GM10248 (cell line): ENCODE data around the gene GRID1.

ENCODE experiments used
- CTCF ChIA-PET: fragments of 300-600 bp; sonication (Branson Sonifier 250); formaldehyde crosslinking; extraction: SDS; loops from one replicate; lab custom pipeline; 2021; ENCODE audit warnings: antibody characterized with exemption; lab: Yijun Ruan, JAX
- POLR2A ChIA-PET: fragments of 350-650 bp; sonication (Branson Sonifier 250); formaldehyde crosslinking; extraction: SDS; loops from one replicate; lab custom pipeline; 2020; ENCODE audit warnings: antibody characterized with exemption; lab: Yijun Ruan, JAX
- DNase-seq: peaks from one replicate; pipeline ENCODE4 v3.0.0; 2012; ENCODE audit errors: extremely low spot score
- TF ChIP-seq, protein P1 (sequence below): IDR thresholded peaks from 2 replicates; pipeline ENCODE4 v1.5.1; 2012; ENCODE audit warnings: mild to moderate bottlenecking, low read depth; ENCODE audit errors: extremely low read depth, missing control alignments, control extremely low read depth

The GRID1 gene

DNA sequence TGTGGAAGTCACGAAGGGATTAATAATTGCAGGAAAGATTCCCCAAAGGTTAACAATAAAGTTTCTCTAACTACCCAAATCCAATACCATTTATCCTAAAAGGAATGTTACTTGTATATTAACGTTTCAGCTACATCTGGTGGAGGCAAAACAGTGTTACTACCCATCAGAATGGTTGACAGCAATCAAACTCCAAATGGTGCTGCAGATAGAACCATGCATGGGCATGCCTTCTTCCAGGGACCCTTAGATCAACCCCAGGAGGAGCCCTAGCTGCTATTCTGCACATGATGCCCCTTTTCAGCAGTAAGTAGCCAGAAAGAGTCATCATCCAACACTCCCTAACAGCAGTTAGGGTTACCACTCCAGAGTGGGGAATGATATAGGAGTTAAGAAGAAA lies 336.3 kb downstream of the GRID1 start:
- ChIA-PET POLR2A (no interaction called here), CTCF (no interaction called here)
- DNase-seq: no peak
- TF ChIP-seq, protein P1, sequence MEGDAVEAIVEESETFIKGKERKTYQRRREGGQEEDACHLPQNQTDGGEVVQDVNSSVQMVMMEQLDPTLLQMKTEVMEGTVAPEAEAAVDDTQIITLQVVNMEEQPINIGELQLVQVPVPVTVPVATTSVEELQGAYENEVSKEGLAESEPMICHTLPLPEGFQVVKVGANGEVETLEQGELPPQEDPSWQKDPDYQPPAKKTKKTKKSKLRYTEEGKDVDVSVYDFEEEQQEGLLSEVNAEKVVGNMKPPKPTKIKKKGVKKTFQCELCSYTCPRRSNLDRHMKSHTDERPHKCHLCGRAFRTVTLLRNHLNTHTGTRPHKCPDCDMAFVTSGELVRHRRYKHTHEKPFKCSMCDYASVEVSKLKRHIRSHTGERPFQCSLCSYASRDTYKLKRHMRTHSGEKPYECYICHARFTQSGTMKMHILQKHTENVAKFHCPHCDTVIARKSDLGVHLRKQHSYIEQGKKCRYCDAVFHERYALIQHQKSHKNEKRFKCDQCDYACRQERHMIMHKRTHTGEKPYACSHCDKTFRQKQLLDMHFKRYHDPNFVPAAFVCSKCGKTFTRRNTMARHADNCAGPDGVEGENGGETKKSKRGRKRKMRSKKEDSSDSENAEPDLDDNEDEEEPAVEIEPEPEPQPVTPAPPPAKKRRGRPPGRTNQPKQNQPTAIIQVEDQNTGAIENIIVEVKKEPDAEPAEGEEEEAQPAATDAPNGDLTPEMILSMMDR: no peak

DNA sequence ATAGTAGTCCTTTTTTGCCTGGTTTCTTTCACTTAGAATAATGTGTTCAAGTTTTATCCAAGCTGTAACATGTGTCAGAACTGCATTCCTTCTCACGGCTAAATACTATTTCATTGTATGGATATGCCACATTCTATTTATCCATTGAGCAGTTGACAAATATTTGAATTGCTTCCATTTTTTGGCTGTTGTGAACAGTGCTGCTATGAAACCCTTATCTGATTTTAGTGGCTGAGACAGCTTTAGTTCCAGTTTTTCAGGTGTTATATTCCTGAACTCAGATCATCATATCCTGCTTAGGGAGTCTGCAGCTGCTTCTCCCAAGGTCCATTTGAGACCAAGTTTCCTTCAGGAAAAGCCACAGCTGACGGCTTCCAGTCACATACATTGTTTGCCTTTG lies 339.2 kb downstream of the GRID1 start:
- ChIA-PET POLR2A (no interaction called here), CTCF (interaction anchor here (2.7 kb wide), 2 partner anchors 8 to 11 kb away, joined by 9 to 12 read pairs; no protein-coding TSS in a partner anchor)
- no peak for DNase-seq
- TF ChIP-seq, protein P1: no peak

DNA sequence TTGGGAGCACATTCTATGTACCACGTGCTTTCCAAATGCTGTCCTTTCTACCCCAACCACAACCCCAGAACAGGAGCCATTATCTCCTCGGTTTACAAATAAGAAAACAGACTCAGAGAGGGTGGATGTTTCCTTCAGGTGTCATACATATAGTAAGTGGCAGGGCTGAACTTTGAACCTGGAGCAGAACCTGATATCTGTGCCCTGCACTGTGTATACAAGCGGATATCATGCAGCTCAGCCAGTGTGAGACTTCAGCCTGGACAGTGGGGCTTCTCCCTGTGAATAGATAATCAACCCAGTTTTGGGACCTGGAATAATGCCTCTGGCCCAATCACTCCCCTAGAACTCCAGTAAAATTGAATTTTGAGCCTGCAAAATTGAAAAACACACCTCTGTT lies 341.1 kb downstream of the GRID1 start:
- POLR2A ChIA-PET: no interaction called here
- CTCF ChIA-PET: no interaction called here
- DNase-seq: no peak
- TF ChIP-seq, protein P1: no peak

DNA sequence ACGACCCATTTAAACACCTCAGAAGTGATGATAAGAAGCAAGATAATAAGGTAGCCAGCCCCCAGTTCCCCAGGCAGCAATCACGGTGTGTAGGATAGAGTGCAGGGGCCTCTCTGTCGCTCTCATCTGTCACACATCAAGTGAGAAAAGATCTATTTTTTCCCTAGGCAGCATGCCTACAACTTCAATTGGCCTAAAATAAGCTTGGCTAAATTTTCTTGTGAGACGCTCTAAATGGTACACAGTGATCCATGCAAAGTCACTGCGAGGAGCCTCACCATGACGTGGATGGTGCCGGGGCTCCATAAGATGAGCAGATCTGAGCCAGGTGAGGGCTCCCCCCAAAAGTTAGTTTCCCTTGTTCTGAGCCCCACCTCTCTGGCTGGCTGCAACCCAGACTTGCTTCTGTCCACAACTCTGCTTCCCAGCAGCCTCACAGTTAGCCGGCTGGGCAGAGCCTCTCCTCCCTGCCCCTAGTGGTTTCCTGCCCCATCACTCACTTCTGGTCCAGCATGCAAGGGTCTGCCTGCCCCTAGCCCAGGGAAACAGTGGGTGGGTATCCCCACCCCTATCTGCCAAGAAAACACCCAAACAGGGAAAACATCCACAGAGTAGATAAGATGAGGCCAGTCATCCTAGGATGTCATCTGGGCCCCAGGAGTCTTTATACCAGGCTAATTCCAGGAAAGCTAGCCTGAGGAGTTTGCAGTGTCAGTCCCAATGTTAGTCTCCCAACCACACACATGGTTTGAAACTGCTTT lies 342.1 kb downstream of the GRID1 start:
- POLR2A ChIA-PET: no interaction called here
- CTCF ChIA-PET: interaction anchor here (1.1 kb wide), 1 partner anchor 23 kb away, joined by 3 read pairs; no protein-coding TSS in a partner anchor
- TF ChIP-seq, protein P1: no peak
- no peak for DNase-seq

DNA sequence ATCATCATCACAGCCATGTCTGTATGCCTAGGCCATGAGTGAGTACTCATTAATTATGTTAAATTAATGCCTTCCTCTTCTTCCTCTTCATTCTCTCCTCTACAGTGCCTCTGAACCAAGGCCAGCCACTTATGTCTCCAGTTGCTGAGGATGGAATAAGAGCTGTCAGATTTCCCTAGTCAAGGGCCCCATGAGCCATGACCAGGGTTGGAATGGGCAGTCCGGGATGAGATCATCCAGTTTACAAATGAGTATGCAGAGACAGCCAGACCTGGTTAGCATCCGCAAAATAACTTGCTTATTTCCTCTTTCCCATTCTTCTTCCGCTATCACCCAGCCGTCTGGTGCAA lies 342.7 kb downstream of the GRID1 start:
- ChIA-PET CTCF (interaction anchor here (1.1 kb wide), 1 partner anchor 23 kb away, joined by 3 read pairs; no protein-coding TSS in a partner anchor), POLR2A (no interaction called here)
- TF ChIP-seq, protein P1: no peak
- DNase-seq: no peak

DNA sequence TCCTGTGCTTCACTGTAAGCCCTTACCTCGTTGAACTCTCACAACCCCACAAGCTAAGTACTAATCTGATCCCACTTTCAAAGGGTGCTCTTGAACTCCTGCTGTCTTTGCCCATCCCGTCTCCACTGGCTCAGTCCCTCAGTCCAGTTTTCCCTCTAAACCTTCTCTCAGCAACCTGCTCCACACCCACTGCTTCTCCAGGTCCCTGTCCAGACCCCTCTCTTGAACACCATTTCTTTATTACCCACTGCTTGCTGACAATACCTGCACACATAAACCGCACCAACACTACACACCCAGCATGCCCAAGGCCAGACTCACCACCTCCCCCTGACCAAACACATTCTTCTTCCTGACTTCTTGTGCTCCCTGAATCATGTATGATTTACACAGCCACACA lies 343.3 kb downstream of the GRID1 start:
- no peak for DNase-seq
- CTCF ChIA-PET: interaction anchor here (1.1 kb wide), 1 partner anchor 24 kb away, joined by 3 read pairs; no protein-coding TSS in a partner anchor
- TF ChIP-seq, protein P1: no peak
- POLR2A ChIA-PET: no interaction called here
